Neutrophil (primary cell): ENCODE measurements around the gene MEAF6.

Experiments used
- H3K27ac ChIP-seq: fragments of 200-600 bp; sonication (generic); 2 replicates; pipeline ENCODE4 v1.5.1; 2016; ENCODE audit warnings: mild to moderate bottlenecking, moderate library complexity
- H3K27me3 ChIP-seq: fragments of 200-600 bp; sonication (generic); 2 replicates; pipeline ENCODE4 v1.6.0; 2016; ENCODE audit warnings: mild to moderate bottlenecking
- H3K36me3 ChIP-seq: fragments of 200-600 bp; sonication (generic); 2 replicates; pipeline ENCODE4 v1.5.1; 2017
- H3K4me1 ChIP-seq, 2 experiments: fragments of 200-600 bp in 1 of 2; sonication (generic) in 1 of 2; 1 replicate in 1 of 2; 2 replicates in 1 of 2; pipeline versions ENCODE4 v1.5.1 to v1.6.1; 2013 to 2016; ENCODE audit warnings: low read depth in 1 of 2, low read length in 1 of 2, mild to moderate bottlenecking in 1 of 2, moderate library complexity in 1 of 2; ENCODE audit not compliant: control insufficient read depth in 1 of 2, insufficient read depth in 1 of 2
- H3K4me3 ChIP-seq, 2 experiments: fragments of 200-600 bp in 1 of 2; sonication (generic) in 1 of 2; 1 replicate in 1 of 2; 2 replicates in 1 of 2; pipeline ENCODE4 v1.5.1; 2013 to 2016; ENCODE audit warnings: low read depth in 1 of 2, low read length in 1 of 2, mild to moderate bottlenecking in 1 of 2, moderate library complexity in 1 of 2
- H3K9me3 ChIP-seq: fragments of 200-600 bp; sonication (generic); 2 replicates; pipeline ENCODE4 v1.5.1; 2016
- TF ChIP-seq, protein P1 (sequence below): fragments of 200-600 bp; sonication (generic); IDR thresholded peaks from 2 replicates; pipeline ENCODE4 v1.5.1; 2016; ENCODE audit warnings: antibody characterized with exemption

MEAF6 gene

DNA sequence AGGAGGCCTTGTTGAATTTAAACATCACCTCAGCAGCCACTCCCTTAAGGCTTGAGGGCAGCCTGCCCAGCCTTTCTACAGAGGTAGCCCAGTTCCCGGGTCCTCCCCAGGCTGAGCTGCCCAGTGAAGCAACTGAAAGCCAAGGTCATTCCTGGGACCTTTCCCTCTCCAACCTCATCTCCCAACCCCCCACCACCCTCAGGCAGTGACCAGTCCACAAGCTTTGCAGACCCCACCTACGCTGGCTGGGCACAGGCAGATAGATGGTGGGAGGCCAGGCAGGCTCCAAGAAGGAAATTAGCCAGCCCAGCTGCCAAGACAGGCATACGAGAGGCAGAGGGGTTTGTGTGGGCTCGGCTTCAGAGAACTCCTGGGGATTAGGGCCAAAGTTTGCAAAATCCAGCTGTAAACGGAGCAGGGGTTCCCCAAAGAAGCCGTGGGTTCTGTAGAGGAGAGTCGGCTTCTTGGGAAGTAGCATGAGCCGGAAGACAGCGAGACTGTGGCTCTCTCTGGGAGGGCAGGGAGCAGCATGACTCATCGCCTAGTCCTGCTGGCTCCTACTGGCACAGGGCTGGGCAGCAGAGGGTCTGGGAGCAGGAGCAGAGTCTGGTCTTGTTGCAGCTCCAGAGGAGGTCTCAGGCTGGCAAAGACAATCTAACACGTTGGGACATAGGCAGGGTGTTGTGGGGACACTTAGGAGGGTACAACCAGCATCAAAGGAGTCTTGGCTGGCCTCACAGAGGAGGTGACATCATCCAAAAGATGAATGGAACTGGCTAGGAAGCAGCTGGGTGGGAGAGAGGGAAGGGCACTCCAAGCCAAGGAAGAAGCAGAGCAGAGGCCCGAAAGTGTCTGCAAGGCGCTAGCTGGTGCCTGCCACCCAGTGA lies 43.0 kb downstream of the MEAF6 start:
- TF ChIP-seq, protein P1, sequence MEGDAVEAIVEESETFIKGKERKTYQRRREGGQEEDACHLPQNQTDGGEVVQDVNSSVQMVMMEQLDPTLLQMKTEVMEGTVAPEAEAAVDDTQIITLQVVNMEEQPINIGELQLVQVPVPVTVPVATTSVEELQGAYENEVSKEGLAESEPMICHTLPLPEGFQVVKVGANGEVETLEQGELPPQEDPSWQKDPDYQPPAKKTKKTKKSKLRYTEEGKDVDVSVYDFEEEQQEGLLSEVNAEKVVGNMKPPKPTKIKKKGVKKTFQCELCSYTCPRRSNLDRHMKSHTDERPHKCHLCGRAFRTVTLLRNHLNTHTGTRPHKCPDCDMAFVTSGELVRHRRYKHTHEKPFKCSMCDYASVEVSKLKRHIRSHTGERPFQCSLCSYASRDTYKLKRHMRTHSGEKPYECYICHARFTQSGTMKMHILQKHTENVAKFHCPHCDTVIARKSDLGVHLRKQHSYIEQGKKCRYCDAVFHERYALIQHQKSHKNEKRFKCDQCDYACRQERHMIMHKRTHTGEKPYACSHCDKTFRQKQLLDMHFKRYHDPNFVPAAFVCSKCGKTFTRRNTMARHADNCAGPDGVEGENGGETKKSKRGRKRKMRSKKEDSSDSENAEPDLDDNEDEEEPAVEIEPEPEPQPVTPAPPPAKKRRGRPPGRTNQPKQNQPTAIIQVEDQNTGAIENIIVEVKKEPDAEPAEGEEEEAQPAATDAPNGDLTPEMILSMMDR = no peak
- peaks cover 13% of the 10 kb centered on the region for H3K36me3 ChIP-seq
- peaks cover 39 to 44% of the 10 kb centered on the region in 2 experiments for H3K4me1 ChIP-seq
- peaks cover 20% of the 10 kb centered on the region for H3K27me3 ChIP-seq
- peak overlapping the region; percentile 10 for H3K27ac ChIP-seq
- no peaks in the 10 kb centered on the region for H3K9me3 ChIP-seq
- no peak overlapping the region for H3K4me3 ChIP-seq

DNA sequence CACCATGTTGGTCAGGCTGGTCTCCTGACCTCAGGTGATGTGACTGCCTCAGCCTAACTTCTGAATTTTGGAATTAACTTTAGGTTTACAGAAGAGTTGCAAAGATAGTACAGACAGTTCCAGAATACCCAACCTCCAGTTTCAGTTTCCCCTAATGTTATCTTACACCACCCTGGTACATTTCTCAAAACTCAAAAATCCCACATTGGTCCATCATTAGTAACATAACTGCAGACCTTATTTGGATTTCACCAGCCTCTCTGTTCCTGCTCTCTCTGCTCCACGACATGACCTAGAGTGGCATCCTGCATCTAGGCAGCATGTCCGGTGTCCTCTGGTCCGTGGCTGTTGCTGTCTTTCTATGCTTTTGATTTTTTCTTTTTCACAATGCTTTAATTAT lies 45.2 kb downstream of the MEAF6 start:
- H3K27me3 ChIP-seq = peaks cover 20% of the 10 kb centered on the region
- no peaks in the 10 kb centered on the region for H3K36me3 ChIP-seq
- H3K27ac ChIP-seq = no peak overlapping the region
- no peak overlapping the region for H3K4me3 ChIP-seq
- H3K9me3 ChIP-seq = no peaks in the 10 kb centered on the region
- TF ChIP-seq, protein P1 = no peak
- H3K4me1 ChIP-seq = peaks cover 22 to 26% of the 10 kb centered on the region in 2 experiments

DNA sequence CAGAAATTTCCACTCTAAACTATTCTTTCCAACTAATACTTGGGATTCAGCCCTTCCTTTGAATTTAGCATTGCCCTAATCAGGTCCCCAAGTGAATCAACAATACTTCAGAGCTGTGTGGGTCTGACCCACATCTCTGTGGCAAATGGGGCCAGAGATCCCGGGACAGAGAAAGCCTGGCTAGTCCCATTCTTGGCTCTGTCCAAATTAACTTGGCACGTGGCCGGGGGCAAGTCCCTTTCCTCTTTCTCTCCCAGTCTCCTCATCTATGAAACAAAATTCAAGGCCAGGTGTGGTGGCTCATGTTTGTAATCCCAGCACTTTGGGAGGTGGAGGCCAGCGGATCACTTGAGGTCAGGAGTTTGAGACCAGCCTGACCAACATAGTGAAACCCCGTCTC lies 46.5 kb downstream of the MEAF6 start:
- H3K27me3 ChIP-seq = peaks cover 15% of the 10 kb centered on the region
- no peak overlapping the region for H3K27ac ChIP-seq
- peaks cover 11 to 14% of the 10 kb centered on the region in 2 experiments for H3K4me1 ChIP-seq
- H3K4me3 ChIP-seq = no peak overlapping the region
- H3K9me3 ChIP-seq = no peaks in the 10 kb centered on the region
- TF ChIP-seq, protein P1 = no peak
- H3K36me3 ChIP-seq = no peaks in the 10 kb centered on the region

DNA sequence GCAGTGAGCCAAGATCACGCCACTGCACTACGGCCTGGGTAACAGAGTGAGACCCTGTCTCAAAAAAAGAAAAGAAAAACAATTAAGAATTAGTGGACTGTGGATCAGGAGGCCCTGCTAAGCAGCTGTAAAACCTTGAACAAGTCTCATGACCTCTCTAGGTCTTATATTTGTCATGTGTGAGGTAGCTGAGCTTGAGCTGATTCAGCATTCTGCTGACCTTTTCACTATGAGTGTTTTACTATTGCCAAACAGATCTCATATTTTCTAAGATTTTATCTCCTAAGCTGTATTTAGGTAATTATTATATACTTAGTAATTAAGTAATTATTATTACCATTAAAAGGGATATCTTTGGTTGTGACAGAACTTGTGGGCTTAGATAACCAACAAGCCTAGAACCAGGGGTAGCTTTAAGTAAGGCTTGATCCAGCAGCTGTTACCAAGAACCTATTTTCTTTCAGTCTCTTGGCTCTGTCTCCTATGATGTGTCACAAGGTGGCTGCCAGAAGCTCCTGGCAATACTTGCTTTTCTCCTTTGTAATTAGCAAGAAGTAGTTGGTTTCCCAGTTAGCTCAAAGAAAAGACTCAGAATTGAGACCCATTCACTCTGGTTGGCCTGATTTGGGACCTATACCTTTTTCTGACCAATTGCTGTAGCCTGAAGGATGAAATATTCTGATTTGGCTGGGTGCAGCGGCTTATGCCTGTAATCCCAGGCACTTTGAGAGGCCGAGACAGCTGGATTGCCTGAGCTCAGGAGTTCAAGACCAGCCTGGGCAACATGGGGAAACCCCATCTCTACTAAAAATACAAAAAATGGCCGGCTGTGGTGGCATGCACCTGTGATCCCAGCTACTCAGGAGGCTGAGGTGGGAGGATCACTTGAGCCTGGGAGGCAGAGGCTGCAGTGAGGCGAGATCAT lies 48.7 kb downstream of the MEAF6 start:
- H3K4me3 ChIP-seq = no peak overlapping the region
- no peaks in the 10 kb centered on the region for H3K4me1 ChIP-seq
- TF ChIP-seq, protein P1 = no peak
- no peak overlapping the region for H3K27ac ChIP-seq
- no peaks in the 10 kb centered on the region for H3K27me3 ChIP-seq
- no peaks in the 10 kb centered on the region for H3K36me3 ChIP-seq
- H3K9me3 ChIP-seq = no peaks in the 10 kb centered on the region

DNA sequence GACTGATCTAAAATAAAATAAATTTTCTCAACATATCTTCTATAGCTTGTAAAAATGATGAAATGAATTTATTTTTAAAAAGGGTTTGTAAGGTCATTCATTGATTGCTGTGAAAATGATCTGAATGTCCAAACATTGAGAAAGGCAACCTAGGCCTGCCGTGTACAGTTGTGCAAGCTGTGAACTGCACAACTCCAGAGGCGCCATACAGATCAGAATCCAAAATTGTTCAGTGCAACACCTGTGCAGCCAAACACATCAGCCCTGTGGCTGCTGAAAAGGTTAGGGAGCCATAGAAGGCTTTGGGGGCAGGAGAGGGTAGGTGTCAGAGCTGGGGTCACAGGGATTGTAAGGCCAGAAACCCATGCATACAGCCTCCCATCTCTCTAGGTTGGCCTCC lies 50.1 kb downstream of the MEAF6 start:
- TF ChIP-seq, protein P1 = no peak
- Histone ChIP-seq H3K9me3 (no peaks in the 10 kb centered on the region), H3K4me3 (no peak overlapping the region), H3K27me3 (no peaks in the 10 kb centered on the region), H3K27ac (no peak overlapping the region), H3K4me1 (no peaks in the 10 kb centered on the region), H3K36me3 (no peaks in the 10 kb centered on the region)
